OCI-LY3 (cell line): ENCODE data around the gene HTRA1.

ENCODE experiments used
- H2AFZ ChIP-seq: fragments of 200-600, 300-600 bp; shearing (Covaris generic); 2 replicates; pipeline ENCODE4 v1.6.0; 2014; ENCODE audit warnings: antibody characterized with exemption, low read depth, low read length
- H3K27ac ChIP-seq: fragments of 200-600, 300-600 bp; sonication (generic); 2 replicates; pipeline ENCODE4 v1.5.1; 2014; ENCODE audit warnings: mild to moderate bottlenecking, low read length, moderate library complexity, mixed read lengths
- H3K27me3 ChIP-seq: fragments of 200-600, 300-600 bp; sonication (generic); 2 replicates; pipeline ENCODE4 v1.6.1; 2014; ENCODE audit warnings: low read depth, low read length, mixed read lengths
- H3K36me3 ChIP-seq: fragments of 200-600, 300-600 bp; sonication (generic); replicated peaks from 2 replicates; pipeline ENCODE3; 2014; ENCODE audit warnings: low read depth, low read length, mixed read lengths
- H3K4me1 ChIP-seq: fragments of 300-600, 200-600 bp; sonication (generic); 2 replicates; pipeline ENCODE4 v1.6.1; 2014; ENCODE audit warnings: low read length, mixed read lengths
- H3K4me2 ChIP-seq: fragments of 200-600, 300-600 bp; sonication (generic); 2 replicates; pipeline ENCODE4 v1.6.1; 2014; ENCODE audit warnings: low read length, mixed read lengths
- H3K4me3 ChIP-seq: fragments of 300-600, 200-600 bp; sonication (generic); 2 replicates; pipeline ENCODE4 v1.5.1; 2014; ENCODE audit warnings: antibody characterized with exemption, mild to moderate bottlenecking, low read length, moderate library complexity
- H3K79me2 ChIP-seq: fragments of 300-600, 200-600 bp; shearing (Covaris generic); 2 replicates; pipeline ENCODE4 v1.6.1; 2014; ENCODE audit warnings: mild to moderate bottlenecking, low read length, mixed read lengths
- H3K9ac ChIP-seq: fragments of 300-600, 200-600 bp; shearing (Covaris generic); 2 replicates; pipeline ENCODE4 v1.6.0; 2014; ENCODE audit warnings: mild to moderate bottlenecking, low read length, moderate library complexity
- H3K9me3 ChIP-seq: fragments of 200-600, 300-600 bp; shearing (Covaris generic); 2 replicates; pipeline ENCODE4 v1.6.1; 2014; ENCODE audit warnings: low read length, mixed read lengths; ENCODE audit not compliant: insufficient read depth
- H4K20me1 ChIP-seq: fragments of 200-600, 300-600 bp; sonication (generic); 2 replicates; pipeline ENCODE4 v1.6.1; 2016; ENCODE audit warnings: low read length, mixed read lengths; ENCODE audit not compliant: insufficient read depth
- EZH2phosphoT487 ChIP-seq: fragments of 200-600 bp; shearing (Covaris generic); IDR thresholded peaks from 2 replicates; pipeline ENCODE4 v1.6.1; 2018; ENCODE audit warnings: antibody characterized with exemption, mixed run types, low read depth
- TF ChIP-seq, protein P1 (sequence below): fragments of 200-600, 300-600 bp; sonication (generic); IDR thresholded peaks from 2 replicates; pipeline ENCODE4 v1.5.1; 2014; ENCODE audit warnings: antibody characterized with exemption, low read length, low read depth

HTRA1 gene

DNA sequence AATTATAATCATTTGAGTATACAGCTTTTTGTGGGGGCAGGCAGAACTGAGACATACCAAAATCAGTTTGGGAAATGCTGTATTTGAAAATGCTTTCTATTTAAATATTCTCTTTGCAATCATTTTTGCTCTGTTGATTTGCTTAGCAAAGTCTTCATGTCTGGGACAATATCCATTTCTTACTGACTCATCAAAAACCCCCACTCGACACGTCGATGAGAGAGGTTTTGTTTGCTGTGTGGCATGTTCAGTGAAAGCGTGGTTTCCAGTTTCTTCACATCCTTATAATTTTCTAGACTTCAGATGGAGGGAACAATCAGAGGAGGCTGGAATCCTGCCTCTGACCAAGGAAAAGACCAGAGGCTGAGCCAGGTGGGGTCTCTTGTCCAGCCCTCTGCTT, 28.9 kb downstream of the HTRA1 start:
- no peak overlapping the region for H3K4me3 ChIP-seq

DNA sequence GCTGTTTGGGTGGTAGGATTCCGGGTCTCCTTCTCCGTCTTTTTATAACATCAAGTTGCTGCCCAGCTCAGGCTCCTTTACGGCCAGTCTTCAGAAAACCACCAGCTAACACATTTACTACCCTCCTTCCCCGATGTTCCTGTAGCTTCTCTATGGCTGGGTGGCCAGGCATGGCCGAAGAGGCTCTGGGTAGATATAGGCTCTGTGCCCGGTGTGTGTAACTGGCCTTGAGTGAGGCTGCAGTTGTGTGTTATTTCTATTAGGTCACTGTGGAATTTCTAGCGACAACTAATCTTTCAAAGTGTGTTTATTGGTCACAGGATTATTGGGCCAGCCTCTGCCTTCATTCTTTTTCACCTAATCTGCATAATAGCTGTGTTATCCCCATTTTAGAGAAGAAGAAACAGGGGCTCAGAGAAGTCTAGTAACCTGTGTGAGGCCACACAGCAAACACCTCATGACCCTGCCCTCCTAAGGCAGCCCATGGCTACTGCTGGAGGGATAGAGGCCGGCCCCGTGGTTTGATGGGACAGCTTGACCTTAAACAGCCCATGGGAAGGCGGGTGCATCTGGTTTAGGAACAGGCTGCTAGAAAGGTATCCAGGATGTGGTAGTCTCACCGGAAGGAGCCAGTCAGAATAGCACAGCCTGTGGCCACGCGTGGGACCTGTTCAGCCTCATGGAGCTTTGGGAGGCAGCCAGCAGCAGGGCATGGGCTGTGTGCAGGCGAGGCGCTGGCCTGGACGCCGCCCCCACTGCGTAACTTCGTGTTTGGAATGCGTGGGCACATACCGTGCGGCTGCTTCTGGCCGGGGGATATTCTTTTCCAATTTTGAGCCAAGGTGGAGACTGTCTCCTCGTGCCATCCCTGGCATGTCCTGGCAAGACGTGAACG, 29.7 kb downstream of the HTRA1 start:
- H3K9me3 ChIP-seq = no peaks in the 10 kb centered on the region
- no peak for TF ChIP-seq EZH2phosphoT487
- TF ChIP-seq, protein P1, sequence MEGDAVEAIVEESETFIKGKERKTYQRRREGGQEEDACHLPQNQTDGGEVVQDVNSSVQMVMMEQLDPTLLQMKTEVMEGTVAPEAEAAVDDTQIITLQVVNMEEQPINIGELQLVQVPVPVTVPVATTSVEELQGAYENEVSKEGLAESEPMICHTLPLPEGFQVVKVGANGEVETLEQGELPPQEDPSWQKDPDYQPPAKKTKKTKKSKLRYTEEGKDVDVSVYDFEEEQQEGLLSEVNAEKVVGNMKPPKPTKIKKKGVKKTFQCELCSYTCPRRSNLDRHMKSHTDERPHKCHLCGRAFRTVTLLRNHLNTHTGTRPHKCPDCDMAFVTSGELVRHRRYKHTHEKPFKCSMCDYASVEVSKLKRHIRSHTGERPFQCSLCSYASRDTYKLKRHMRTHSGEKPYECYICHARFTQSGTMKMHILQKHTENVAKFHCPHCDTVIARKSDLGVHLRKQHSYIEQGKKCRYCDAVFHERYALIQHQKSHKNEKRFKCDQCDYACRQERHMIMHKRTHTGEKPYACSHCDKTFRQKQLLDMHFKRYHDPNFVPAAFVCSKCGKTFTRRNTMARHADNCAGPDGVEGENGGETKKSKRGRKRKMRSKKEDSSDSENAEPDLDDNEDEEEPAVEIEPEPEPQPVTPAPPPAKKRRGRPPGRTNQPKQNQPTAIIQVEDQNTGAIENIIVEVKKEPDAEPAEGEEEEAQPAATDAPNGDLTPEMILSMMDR = no peak
- no peaks in the 10 kb centered on the region for H3K36me3 ChIP-seq
- no peak overlapping the region for H3K4me3 ChIP-seq
- no peaks in the 10 kb centered on the region for H3K4me1 ChIP-seq
- no peak overlapping the region for H2AFZ ChIP-seq
- H3K4me2 ChIP-seq = no peak overlapping the region
- H3K79me2 ChIP-seq = no peaks in the 10 kb centered on the region
- no peak overlapping the region for H3K27ac ChIP-seq
- no peaks in the 10 kb centered on the region for H3K27me3 ChIP-seq
- H3K9ac ChIP-seq = no peak overlapping the region
- H4K20me1 ChIP-seq = no peaks in the 10 kb centered on the region

More for the DNA sequence above, 28.9 kb downstream of the HTRA1 start:
- no peaks in the 10 kb centered on the region for H4K20me1 ChIP-seq
- no peak overlapping the region for H2AFZ ChIP-seq
- no peaks in the 10 kb centered on the region for H3K79me2 ChIP-seq
- H3K27me3 ChIP-seq = no peaks in the 10 kb centered on the region
- no peak overlapping the region for H3K4me2 ChIP-seq
- H3K27ac ChIP-seq = no peak overlapping the region
- no peak overlapping the region for H3K9ac ChIP-seq
- no peaks in the 10 kb centered on the region for H3K4me1 ChIP-seq
- TF ChIP-seq, protein P1 = no peak
- TF ChIP-seq EZH2phosphoT487 = no peak
- H3K9me3 ChIP-seq = no peaks in the 10 kb centered on the region
- no peaks in the 10 kb centered on the region for H3K36me3 ChIP-seq

DNA sequence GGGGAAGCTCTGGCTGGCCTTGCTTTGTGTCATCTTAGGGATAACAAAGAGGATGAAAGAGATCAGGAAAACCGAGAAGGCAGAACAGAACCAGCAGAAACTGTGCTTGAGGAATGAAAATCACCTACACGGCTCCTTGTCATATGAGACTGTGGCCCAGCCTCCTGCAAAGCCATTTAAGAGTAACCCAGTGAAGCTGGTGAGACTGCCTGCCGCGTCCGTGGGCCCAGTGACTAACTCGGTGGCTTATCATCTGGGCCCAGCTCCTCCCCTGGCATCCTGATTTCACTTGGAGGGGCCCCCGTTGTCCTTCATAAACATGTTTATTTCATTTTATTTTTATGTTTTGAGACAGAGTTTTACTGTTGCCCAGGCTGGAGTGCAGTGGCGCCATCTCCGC, 30.7 kb downstream of the HTRA1 start:
- Histone ChIP-seq H3K27ac (no peak overlapping the region), H3K79me2 (no peaks in the 10 kb centered on the region), H4K20me1 (no peaks in the 10 kb centered on the region), H3K27me3 (0 out of 2 replicates have a peak, but pooled peaks cover 4% of the 10 kb centered on the region), H3K4me1 (no peaks in the 10 kb centered on the region), H2AFZ (no peak overlapping the region), H3K9ac (no peak overlapping the region), H3K9me3 (no peaks in the 10 kb centered on the region), H3K36me3 (no peaks in the 10 kb centered on the region), H3K4me2 (no peak overlapping the region), H3K4me3 (no peak overlapping the region)
- no peak for TF ChIP-seq EZH2phosphoT487
- TF ChIP-seq, protein P1 = no peak

DNA sequence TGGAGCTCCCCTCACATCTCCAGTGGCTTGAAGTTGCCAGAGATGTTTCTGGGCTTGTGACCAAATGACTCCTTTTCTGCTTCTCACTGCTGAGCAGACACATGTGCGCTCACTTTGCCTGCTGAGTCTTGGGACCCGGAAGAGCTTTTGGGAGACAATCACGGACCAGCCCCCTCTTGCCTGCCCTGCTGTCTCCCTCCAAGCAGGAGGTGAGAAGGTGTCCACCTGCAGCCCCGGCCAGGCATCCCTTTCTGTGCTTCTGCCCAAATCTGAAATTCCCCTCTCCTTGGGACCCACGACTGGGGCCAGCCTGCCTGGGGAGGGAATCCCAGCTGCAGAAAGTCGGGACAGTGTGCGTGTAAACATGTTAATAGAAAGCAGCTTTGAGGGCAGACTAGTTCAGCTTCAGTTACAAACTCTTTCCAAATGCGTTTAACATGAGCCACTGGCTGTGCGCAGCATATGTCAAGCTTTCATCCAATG, 31.7 kb downstream of the HTRA1 start:
- H3K9ac ChIP-seq = no peak overlapping the region
- no peak overlapping the region for H2AFZ ChIP-seq
- no peaks in the 10 kb centered on the region for H3K36me3 ChIP-seq
- TF ChIP-seq, protein P1 = no peak
- no peak for TF ChIP-seq EZH2phosphoT487
- no peak overlapping the region for H3K4me3 ChIP-seq
- no peaks in the 10 kb centered on the region for H3K79me2 ChIP-seq
- 0 out of 2 replicates have a peak, but pooled peaks cover 4% of the 10 kb centered on the region for H3K27me3 ChIP-seq
- H3K27ac ChIP-seq = no peak overlapping the region
- no peaks in the 10 kb centered on the region for H3K9me3 ChIP-seq
- H4K20me1 ChIP-seq = no peaks in the 10 kb centered on the region
- H3K4me2 ChIP-seq = no peak overlapping the region
- no peaks in the 10 kb centered on the region for H3K4me1 ChIP-seq
